ENCODE measurements around the gene EYA2. TPM values are rescaled to one million over a fixed set of nuclear protein-coding genes. Genes with fewer than 3 reads are reported as not detected.
"Not testable (repeated sequence)": the region's sequence is repeated elsewhere in the genome, so short reads cannot be mapped to it uniquely, and the experiment has no call there.

The EYA2 gene
- total RNA-seq, 2 experiments from 2014 or later, result not detected

GRCh38 chr20:47173596-47174216 lies 279.1 kb downstream of the EYA2 start:
- Mint-ChIP-seq H3K4me1 (ENCODE audit: low read depth) (no peaks in the 10 kb centered on the region), H3K27ac (no peak overlapping the region), H3K36me3 (ENCODE audit: low read depth) (no peaks in the 10 kb centered on the region), H3K9me3 (no peaks in the 10 kb centered on the region), H3K27me3 (ENCODE audit: low read depth) (no peaks in the 10 kb centered on the region), H3K4me3 (no peak overlapping the region)
- no peak for DNase-seq
- CTCF ChIA-PET, result no interaction called here
- intact Hi-C loops (cut with micrococcal nuclease), result no loop called here

- H3K27me3 Mint-ChIP-seq (ENCODE audit: low read depth), result no peaks in the 10 kb centered on the region
- H3K9me3 Mint-ChIP-seq, result no peaks in the 10 kb centered on the region
- no peaks in the 10 kb centered on the region for H3K4me1 Mint-ChIP-seq (ENCODE audit: low read depth)
- no peak overlapping the region for H3K27ac Mint-ChIP-seq
- H3K4me3 Mint-ChIP-seq, result no peak overlapping the region
- intact Hi-C loops (cut with micrococcal nuclease), result no loop called here
- CTCF ChIA-PET, result no interaction called here
- DNase-seq, result no peak
- H3K36me3 Mint-ChIP-seq (ENCODE audit: low read depth), result no peaks in the 10 kb centered on the region
Observed at GRCh38 chr20:47174456-47175243, 280.0 kb downstream of the EYA2 start.

- DNase-seq, result no peak
- Mint-ChIP-seq H3K9me3 (no peaks in the 10 kb centered on the region), H3K27me3 (ENCODE audit: low read depth) (no peaks in the 10 kb centered on the region), H3K4me3 (no peak overlapping the region), H3K27ac (no peak overlapping the region), H3K4me1 (ENCODE audit: low read depth) (no peaks in the 10 kb centered on the region), H3K36me3 (ENCODE audit: low read depth) (no peaks in the 10 kb centered on the region)
- CTCF ChIA-PET, result no interaction called here
- intact Hi-C loops (cut with micrococcal nuclease), result no loop called here
Observed at GRCh38 chr20:47175493-47175892, 280.9 kb downstream of the EYA2 start.

GRCh38 chr20:47176217-47176616 lies 281.6 kb downstream of the EYA2 start:
- H3K36me3 Mint-ChIP-seq (ENCODE audit: low read depth); intact Hi-C loops (cut with micrococcal nuclease); H3K4me1 Mint-ChIP-seq (ENCODE audit: low read depth); DNase-seq; H3K27me3 Mint-ChIP-seq (ENCODE audit: low read depth); H3K4me3 Mint-ChIP-seq; H3K9me3 Mint-ChIP-seq; H3K27ac Mint-ChIP-seq: not testable (repeated sequence)
- CTCF ChIA-PET, result interaction anchor here (0.6 kb wide), 1 partner anchor 56 kb away, joined by 5 read pairs; no protein-coding TSS in a partner anchor

- intact Hi-C loops (cut with micrococcal nuclease), result no loop called here
- Mint-ChIP-seq H3K4me3 (no peak overlapping the region), H3K4me1 (ENCODE audit: low read depth) (no peaks in the 10 kb centered on the region), H3K27me3 (ENCODE audit: low read depth) (no peaks in the 10 kb centered on the region), H3K9me3 (no peaks in the 10 kb centered on the region), H3K27ac (no peak overlapping the region), H3K36me3 (ENCODE audit: low read depth) (no peaks in the 10 kb centered on the region)
- no peak for DNase-seq
- CTCF ChIA-PET, result interaction anchor here (0.7 kb wide), 1 partner anchor 1442 kb away, joined by 3 read pairs; no protein-coding TSS in a partner anchor
Observed at GRCh38 chr20:47178277-47178676, 283.6 kb downstream of the EYA2 start.

GRCh38 chr20:47178851-47179250 lies 284.2 kb downstream of the EYA2 start:
- CTCF ChIA-PET, result no interaction called here
- DNase-seq, result no peak
- H3K4me3 Mint-ChIP-seq, result no peak overlapping the region
- intact Hi-C loops (cut with micrococcal nuclease), result no loop called here
- no peaks in the 10 kb centered on the region for H3K4me1 Mint-ChIP-seq (ENCODE audit: low read depth)
- no peaks in the 10 kb centered on the region for H3K9me3 Mint-ChIP-seq
- no peak overlapping the region for H3K27ac Mint-ChIP-seq
- H3K36me3 Mint-ChIP-seq (ENCODE audit: low read depth), result no peaks in the 10 kb centered on the region
- no peaks in the 10 kb centered on the region for H3K27me3 Mint-ChIP-seq (ENCODE audit: low read depth)

- Mint-ChIP-seq H3K27me3 (ENCODE audit: low read depth) (no peaks in the 10 kb centered on the region), H3K9me3 (no peaks in the 10 kb centered on the region), H3K4me3 (no peak overlapping the region), H3K27ac (no peak overlapping the region), H3K36me3 (ENCODE audit: low read depth) (no peaks in the 10 kb centered on the region), H3K4me1 (ENCODE audit: low read depth) (no peaks in the 10 kb centered on the region)
- CTCF ChIA-PET, result no interaction called here
- DNase-seq, result no peak
- intact Hi-C loops (cut with micrococcal nuclease), result no loop called here
Observed at GRCh38 chr20:47179267-47179666, 284.6 kb downstream of the EYA2 start.

GRCh38 chr20:47181056-47181862 lies 286.6 kb downstream of the EYA2 start:
- no peaks in the 10 kb centered on the region for H3K27me3 Mint-ChIP-seq (ENCODE audit: low read depth)
- H3K4me3 Mint-ChIP-seq, result no peak overlapping the region
- peak; percentile 24 for DNase-seq
- CTCF ChIA-PET, result interaction anchor here (0.7 to 1.3 kb wide), 3 partner anchors 15 to 90 kb away, joined by 3 to 5 read pairs (median 3); no protein-coding TSS in a partner anchor
- H3K4me1 Mint-ChIP-seq (ENCODE audit: low read depth), result no peaks in the 10 kb centered on the region
- H3K27ac Mint-ChIP-seq, result no peak overlapping the region
- H3K9me3 Mint-ChIP-seq, result no peaks in the 10 kb centered on the region
- intact Hi-C loops (cut with micrococcal nuclease), result no loop called here
- H3K36me3 Mint-ChIP-seq (ENCODE audit: low read depth), result no peaks in the 10 kb centered on the region

GRCh38 chr20:47183367-47183766 lies 288.7 kb downstream of the EYA2 start:
- H3K36me3 Mint-ChIP-seq (ENCODE audit: low read depth), result no peaks in the 10 kb centered on the region
- H3K4me3 Mint-ChIP-seq, result no peak overlapping the region
- H3K9me3 Mint-ChIP-seq, result no peaks in the 10 kb centered on the region
- intact Hi-C loops (cut with micrococcal nuclease), result no loop called here
- CTCF ChIA-PET, result no interaction called here
- no peak for DNase-seq
- H3K27ac Mint-ChIP-seq, result no peak overlapping the region
- peaks cover 2% of the 10 kb centered on the region for H3K27me3 Mint-ChIP-seq (ENCODE audit: low read depth)
- peaks cover 2% of the 10 kb centered on the region for H3K4me1 Mint-ChIP-seq (ENCODE audit: low read depth)

- H3K9me3 Mint-ChIP-seq, result no peaks in the 10 kb centered on the region
- H3K27ac Mint-ChIP-seq, result no peak overlapping the region
- H3K4me3 Mint-ChIP-seq, result no peak overlapping the region
- intact Hi-C loops (cut with micrococcal nuclease), result no loop called here
- H3K27me3 Mint-ChIP-seq (ENCODE audit: low read depth), result peaks cover 16% of the 10 kb centered on the region
- no peaks in the 10 kb centered on the region for H3K36me3 Mint-ChIP-seq (ENCODE audit: low read depth)
- DNase-seq, result peak; percentile 15
- H3K4me1 Mint-ChIP-seq (ENCODE audit: low read depth), result peaks cover 9% of the 10 kb centered on the region
- CTCF ChIA-PET, result interaction anchor here (0.7 kb wide), 1 partner anchor 120 kb away, joined by 5 read pairs; no protein-coding TSS in a partner anchor
Observed at GRCh38 chr20:47187450-47188195, 293.0 kb downstream of the EYA2 start.

- CTCF ChIA-PET, result no interaction called here
- intact Hi-C loops (cut with micrococcal nuclease), result no loop called here
- Mint-ChIP-seq H3K27ac (no peak overlapping the region), H3K36me3 (ENCODE audit: low read depth) (no peaks in the 10 kb centered on the region), H3K27me3 (ENCODE audit: low read depth) (peaks cover 16% of the 10 kb centered on the region), H3K9me3 (no peaks in the 10 kb centered on the region), H3K4me1 (ENCODE audit: low read depth) (peaks cover 9% of the 10 kb centered on the region), H3K4me3 (no peak overlapping the region)
- no peak for DNase-seq
Observed at GRCh38 chr20:47188540-47188939, 293.9 kb downstream of the EYA2 start.

- no peak overlapping the region for H3K27ac Mint-ChIP-seq
- CTCF ChIA-PET, result interaction anchor here (6.5 kb wide), 1 partner anchor 194 kb away, joined by 53 read pairs; no protein-coding TSS in a partner anchor
- intact Hi-C loops (cut with micrococcal nuclease), result no loop called here
Observed at GRCh38 chr20:47189060-47189459, 294.4 kb downstream of the EYA2 start.

More at GRCh38 chr20:47189060-47189459, 294.4 kb downstream of the EYA2 start:
- peaks cover 9% of the 10 kb centered on the region for H3K4me1 Mint-ChIP-seq (ENCODE audit: low read depth)
- H3K4me3 Mint-ChIP-seq, result no peak overlapping the region
- H3K36me3 Mint-ChIP-seq (ENCODE audit: low read depth), result no peaks in the 10 kb centered on the region
- no peak for DNase-seq
- no peaks in the 10 kb centered on the region for H3K9me3 Mint-ChIP-seq
- peaks cover 16% of the 10 kb centered on the region for H3K27me3 Mint-ChIP-seq (ENCODE audit: low read depth)

All from activated naive CD4-positive, alpha-beta T cell treated with anti-CD3 and anti-CD28 coated beads for 36 hours (primary cell).